Kidney epithelial cell (primary cell): ENCODE measurements around the gene SPSB4. TPM values are rescaled to one million over a fixed set of nuclear protein-coding genes. Genes with fewer than 3 reads are reported as not detected.

Experiments used
- DNase-seq: peaks from one replicate; pipeline ENCODE4 v3.0.0-alpha.2; 2010; ENCODE audit warnings: low read depth
- H3K27me3 ChIP-seq: 2 replicates; pipeline ENCODE4 v1.6.0; 2011; ENCODE audit warnings: low read length; ENCODE audit not compliant: control insufficient read depth, insufficient read depth
- H3K36me3 ChIP-seq: 2 replicates; pipeline ENCODE4 v1.5.1; 2011; ENCODE audit warnings: low read length; ENCODE audit not compliant: control insufficient read depth, insufficient read depth
- H3K4me3 ChIP-seq: 2 replicates; pipeline ENCODE4 v1.5.1; 2011; ENCODE audit warnings: low read depth, mild to moderate bottlenecking, control low read depth, low read length
- CTCF ChIP-seq: IDR thresholded peaks from 2 replicates; pipeline ENCODE4 v1.5.1; 2011; ENCODE audit warnings: mild to moderate bottlenecking, moderate library complexity, low read length, control low read depth, inconsistent platforms; ENCODE audit not compliant: insufficient read depth, poor library complexity, severe bottlenecking
- total RNA-seq: library from RNA; depleted of rRNA; stranded (reverse); fragments of >200 nt; gene quantifications from 2 replicates; pipeline ENCODE4 v1.2.3, GENCODE V29; 2015

SPSB4 gene
- total RNA-seq, 1 donor from 2014 or later = 0.67 TPM

DNA sequence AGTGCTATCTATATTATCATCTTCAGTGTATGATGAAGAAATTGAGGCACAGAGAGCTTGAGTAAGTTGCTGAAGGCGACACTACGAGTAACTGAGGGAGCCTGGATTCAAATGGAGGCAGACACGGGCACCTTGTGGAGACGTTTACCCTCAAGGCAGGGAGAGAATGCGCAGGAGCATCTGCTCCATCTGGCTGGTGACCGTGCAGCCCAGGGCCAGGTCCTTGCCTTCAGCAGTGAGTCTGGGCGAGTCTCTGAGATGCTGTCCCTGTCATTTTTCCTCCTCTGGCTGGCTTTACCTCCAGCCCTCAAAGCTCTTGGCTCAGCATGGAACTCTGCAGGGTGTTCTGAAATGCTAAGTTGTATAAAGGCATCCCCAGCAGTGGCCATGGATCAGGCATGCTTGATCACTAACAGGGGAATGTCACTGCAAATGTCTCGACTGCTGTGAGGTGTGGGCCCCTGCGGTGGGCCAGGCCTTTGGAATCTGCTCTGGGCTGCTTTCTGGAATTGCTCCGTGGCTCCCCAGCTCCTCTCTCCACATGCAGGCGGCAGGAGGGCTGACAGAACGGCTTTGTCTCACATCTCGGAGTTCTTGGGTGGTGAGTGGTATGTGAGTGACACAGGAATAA lies 19.7 kb downstream of the SPSB4 start:
- TF ChIP-seq CTCF = no peak
- no peak for DNase-seq
- Histone ChIP-seq H3K27me3 (no peaks in the 10 kb centered on the region), H3K36me3 (no peaks in the 10 kb centered on the region), H3K4me3 (no peak overlapping the region)

DNA sequence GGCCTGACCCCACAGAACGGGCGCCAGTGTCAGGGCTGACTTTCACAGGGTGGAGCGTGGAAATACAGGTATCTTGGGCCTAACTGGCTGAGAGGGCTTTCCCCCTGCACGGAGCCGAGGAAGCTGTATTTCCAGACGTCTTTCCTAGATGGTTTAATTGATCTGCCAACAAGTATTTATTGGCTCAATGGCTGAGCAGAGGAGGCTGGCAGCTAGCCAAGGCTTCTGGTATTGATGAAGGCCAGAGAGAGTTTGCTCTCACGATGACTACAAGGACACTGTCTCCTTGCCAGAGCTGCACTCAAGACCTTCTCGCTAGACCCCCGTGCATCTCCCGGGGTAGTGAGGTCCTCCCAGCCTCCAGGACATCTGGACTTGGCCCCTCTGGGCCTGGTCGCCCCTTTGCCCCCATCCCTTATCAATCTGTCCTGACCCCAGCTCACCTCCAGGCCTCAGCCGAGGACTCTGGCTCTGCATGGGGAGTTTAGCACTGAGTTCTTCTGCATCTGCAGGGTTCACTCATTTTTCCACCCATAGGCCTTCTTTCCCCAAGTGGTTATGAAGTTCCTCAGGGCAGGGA lies 20.6 kb downstream of the SPSB4 start:
- Histone ChIP-seq H3K4me3 (no peak overlapping the region), H3K36me3 (no peaks in the 10 kb centered on the region), H3K27me3 (no peaks in the 10 kb centered on the region)
- DNase-seq = no peak
- no peak for TF ChIP-seq CTCF

DNA sequence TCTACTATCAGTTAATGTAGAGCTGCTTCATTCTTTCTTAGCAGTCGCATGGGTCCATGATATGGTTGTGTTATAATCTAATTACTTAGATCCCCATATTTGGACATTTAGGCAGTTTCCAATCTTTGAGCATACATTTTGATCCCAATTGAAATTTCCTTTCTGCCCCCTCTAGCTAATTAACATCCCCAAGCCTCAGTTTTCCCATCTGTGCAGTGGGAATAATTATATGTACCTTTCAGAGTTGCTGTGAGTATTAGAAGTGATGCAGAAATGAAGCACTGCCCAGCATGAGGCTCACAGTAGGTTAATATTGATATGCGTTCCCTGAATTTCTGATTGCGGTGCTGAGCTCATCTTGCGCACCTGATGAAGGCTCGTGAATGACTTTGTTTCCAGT lies 21.8 kb downstream of the SPSB4 start:
- TF ChIP-seq CTCF = no peak

GRCh38 chr3:141073580-141073979 lies 22.4 kb downstream of the SPSB4 start:
- Histone ChIP-seq H3K36me3 (no peaks in the 10 kb centered on the region), H3K4me3 (no peak overlapping the region), H3K27me3 (peaks cover 5% of the 10 kb centered on the region)
- no peak for TF ChIP-seq CTCF
- DNase-seq = no peak

More for the DNA sequence above, 21.8 kb downstream of the SPSB4 start:
- H3K36me3 ChIP-seq = no peaks in the 10 kb centered on the region
- no peak overlapping the region for H3K4me3 ChIP-seq
- no peak for DNase-seq
- peaks cover 5% of the 10 kb centered on the region for H3K27me3 ChIP-seq

DNA sequence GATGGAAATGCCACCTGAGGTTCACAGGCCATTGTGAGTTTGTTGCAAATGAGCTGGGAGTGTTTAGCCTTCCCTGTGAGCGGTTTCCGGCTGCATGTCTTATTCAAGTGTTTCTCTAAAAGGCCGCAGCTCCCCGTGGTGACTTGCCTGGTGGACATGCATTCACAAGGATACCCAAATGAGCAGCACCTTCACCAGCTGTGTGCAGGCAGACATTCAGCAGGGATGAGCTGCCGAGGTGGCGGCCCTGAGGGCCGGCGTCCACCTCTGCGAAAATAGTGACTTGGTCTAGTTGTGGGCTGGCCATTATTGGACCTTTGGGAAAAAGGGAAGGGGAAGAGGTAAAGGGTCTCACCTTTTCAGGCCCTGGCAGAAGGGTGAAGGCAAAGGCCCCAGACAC lies 23.4 kb downstream of the SPSB4 start:
- no peak for DNase-seq
- Histone ChIP-seq H3K4me3 (no peak overlapping the region), H3K27me3 (peaks cover 5% of the 10 kb centered on the region), H3K36me3 (no peaks in the 10 kb centered on the region)
- no peak for TF ChIP-seq CTCF

DNA sequence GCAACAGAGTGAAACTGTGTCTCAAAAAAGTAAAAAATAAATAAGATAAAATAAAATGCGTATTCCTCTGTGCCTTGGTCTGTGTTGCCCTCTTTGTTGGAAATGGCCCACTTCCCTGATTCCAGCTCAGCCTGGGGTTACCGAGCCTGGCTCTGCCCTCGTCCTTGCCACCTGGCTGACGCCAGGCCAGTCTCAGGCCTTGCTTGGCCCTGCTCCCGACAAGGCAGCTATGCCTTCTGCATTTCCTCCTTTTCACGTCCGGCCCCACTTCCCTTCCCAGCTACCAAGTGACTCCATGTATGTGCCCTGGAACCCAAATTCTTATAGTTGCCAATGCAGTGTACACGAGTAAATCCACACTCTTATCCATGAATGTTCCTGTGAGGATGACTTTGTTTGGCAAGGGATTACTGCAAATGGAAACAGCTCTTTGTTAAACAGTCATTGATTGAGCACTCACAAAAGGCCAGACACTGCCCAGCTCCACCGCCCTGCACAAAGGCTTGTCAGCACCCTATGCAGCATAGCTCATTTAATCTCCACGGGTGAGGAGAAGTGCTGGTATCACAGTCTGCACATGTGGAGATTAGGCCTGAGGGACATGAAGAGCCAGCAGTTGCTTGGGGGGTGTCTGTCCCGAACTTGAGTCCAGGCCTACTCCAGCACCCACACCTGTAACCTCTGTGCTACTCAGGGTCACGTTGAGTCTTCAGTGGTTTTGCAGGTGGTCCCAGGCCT lies 25.1 kb downstream of the SPSB4 start:
- DNase-seq = no peak
- TF ChIP-seq CTCF = no peak
- no peak overlapping the region for H3K4me3 ChIP-seq

More for the DNA sequence above, 25.1 kb downstream of the SPSB4 start:
- no peaks in the 10 kb centered on the region for H3K36me3 ChIP-seq
- peaks cover 5% of the 10 kb centered on the region for H3K27me3 ChIP-seq
